ENCODE results near the gene SPAG8. TPM values are rescaled to one million over a fixed set of nuclear protein-coding genes. Genes with fewer than 3 reads are reported as not detected.

Gene SPAG8
- total RNA-seq, 1 donor, result 3.2 TPM

- DNase-seq (ENCODE audit: low read depth in 2 of 3, low spot score in 2 of 3), result no peak
These were observed 31.0 kb downstream of the SPAG8 start for GRCh38 chr9:35781066-35781465.

- no peak for DNase-seq (ENCODE audit: low read depth in 2 of 3, low spot score in 2 of 3)
These were observed 33.6 kb downstream of the SPAG8 start for GRCh38 chr9:35778496-35778895.

GRCh38 chr9:35776018-35776417, 36.0 kb downstream of the SPAG8 start:
- no peak for DNase-seq (ENCODE audit: low read depth in 2 of 3, low spot score in 2 of 3)

GRCh38 chr9:35774907-35775635, 37.0 kb downstream of the SPAG8 start:
- no peak for DNase-seq (ENCODE audit: low read depth in 2 of 3, low spot score in 2 of 3)

GRCh38 chr9:35771943-35772342, 40.1 kb downstream of the SPAG8 start:
- DNase-seq (ENCODE audit: low read depth in 2 of 3, low spot score in 2 of 3), result no peak

GRCh38 chr9:35771534-35771933, 40.5 kb downstream of the SPAG8 start:
- DNase-seq (ENCODE audit: low read depth in 2 of 3, low spot score in 2 of 3), result peak in 1 of 3 donors; percentile 50

- DNase-seq (ENCODE audit: low read depth in 2 of 3, low spot score in 2 of 3), result no peak
These were observed 41.0 kb downstream of the SPAG8 start for GRCh38 chr9:35771075-35771433.

GRCh38 chr9:35769763-35770162, 42.3 kb downstream of the SPAG8 start:
- DNase-seq (ENCODE audit: low read depth in 2 of 3, low spot score in 2 of 3), result no peak

- DNase-seq (ENCODE audit: low read depth in 2 of 3, low spot score in 2 of 3), result no peak
These were observed 44.6 kb downstream of the SPAG8 start for GRCh38 chr9:35767458-35767857.

- DNase-seq (ENCODE audit: low read depth in 2 of 3, low spot score in 2 of 3), result no peak
These were observed 45.1 kb downstream of the SPAG8 start for GRCh38 chr9:35766997-35767396.

- DNase-seq (ENCODE audit: low read depth in 2 of 3, low spot score in 2 of 3), result no peak
These were observed 48.3 kb downstream of the SPAG8 start for GRCh38 chr9:35763803-35764202.

- DNase-seq (ENCODE audit: low read depth in 2 of 3, low spot score in 2 of 3), result no peak
These were observed 48.9 kb downstream of the SPAG8 start for GRCh38 chr9:35763181-35763580.

GRCh38 chr9:35760651-35761050, 51.4 kb downstream of the SPAG8 start:
- DNase-seq (ENCODE audit: low read depth in 2 of 3, low spot score in 2 of 3), result no peak

GRCh38 chr9:35759795-35760194, 52.3 kb downstream of the SPAG8 start:
- DNase-seq (ENCODE audit: low read depth in 2 of 3, low spot score in 2 of 3), result no peak

Small RNAs within 50 kb of the gene (small RNA-seq; reads per million reads assigned to genes)
- not detected for gene HINT2

Other genes starting within 250 kb of the SPAG8 start
- 13.2 TPM for gene TESK1, start 207.0 kb downstream of the SPAG8 start, total RNA-seq
- gene CD72, start 193.8 kb downstream of the SPAG8 start, total RNA-seq, result 6.7 TPM
- gene SIT1, start 161.3 kb downstream of the SPAG8 start, total RNA-seq, result 0.54 TPM
- 38,740 TPM for gene RMRP, start 154.2 kb downstream of the SPAG8 start, total RNA-seq
- gene CCDC107, start 154.0 kb downstream of the SPAG8 start, total RNA-seq, result 5.7 TPM
- 1.3 TPM for gene ARHGEF39, start 147.1 kb downstream of the SPAG8 start, total RNA-seq
- 0.81 TPM for gene CA9, start 138.3 kb downstream of the SPAG8 start, total RNA-seq
- gene TPM2, start 122.3 kb downstream of the SPAG8 start, total RNA-seq, result 5.7 TPM
- 414 TPM for gene TLN1, start 80.1 kb downstream of the SPAG8 start, total RNA-seq
- gene CREB3, start 79.6 kb downstream of the SPAG8 start, total RNA-seq, result 25.0 TPM
- gene GBA2, start 63.0 kb downstream of the SPAG8 start, total RNA-seq, result 41.5 TPM
- 16.7 TPM for gene RGP1, start 63.0 kb downstream of the SPAG8 start, total RNA-seq
- gene MSMP, start 58.0 kb downstream of the SPAG8 start, total RNA-seq, result 2.4 TPM
- gene NPR2, start 20.7 kb downstream of the SPAG8 start, total RNA-seq, result 1.6 TPM
- gene HINT2, start 2.8 kb upstream of the SPAG8 start, total RNA-seq, result 22.6 TPM
- gene FAM221B, start 16.5 kb upstream of the SPAG8 start, total RNA-seq, result not detected
- 1.1 TPM for gene TMEM8B, start 17.0 kb upstream of the SPAG8 start, total RNA-seq
- not detected for gene OR13J1, start 58.1 kb upstream of the SPAG8 start, total RNA-seq
- not detected for gene HRCT1, start 93.9 kb upstream of the SPAG8 start, total RNA-seq
- under 0.01 TPM for gene SPAAR, start 97.2 kb upstream of the SPAG8 start, total RNA-seq
- gene OR2S2, start 145.9 kb upstream of the SPAG8 start, total RNA-seq, result not detected
- gene RECK, start 224.7 kb upstream of the SPAG8 start, total RNA-seq, result 3.8 TPM

Data from hematopoietic multipotent progenitor cell (in vitro differentiated cells).